Measurements from ENCODE around the gene SLC9A3. TPM values are rescaled to one million over a fixed set of nuclear protein-coding genes. Genes with fewer than 3 reads are reported as not detected.

Gene SLC9A3
- total RNA-seq, 1 donor from 2014 or later, result 1.3 TPM

DNA sequence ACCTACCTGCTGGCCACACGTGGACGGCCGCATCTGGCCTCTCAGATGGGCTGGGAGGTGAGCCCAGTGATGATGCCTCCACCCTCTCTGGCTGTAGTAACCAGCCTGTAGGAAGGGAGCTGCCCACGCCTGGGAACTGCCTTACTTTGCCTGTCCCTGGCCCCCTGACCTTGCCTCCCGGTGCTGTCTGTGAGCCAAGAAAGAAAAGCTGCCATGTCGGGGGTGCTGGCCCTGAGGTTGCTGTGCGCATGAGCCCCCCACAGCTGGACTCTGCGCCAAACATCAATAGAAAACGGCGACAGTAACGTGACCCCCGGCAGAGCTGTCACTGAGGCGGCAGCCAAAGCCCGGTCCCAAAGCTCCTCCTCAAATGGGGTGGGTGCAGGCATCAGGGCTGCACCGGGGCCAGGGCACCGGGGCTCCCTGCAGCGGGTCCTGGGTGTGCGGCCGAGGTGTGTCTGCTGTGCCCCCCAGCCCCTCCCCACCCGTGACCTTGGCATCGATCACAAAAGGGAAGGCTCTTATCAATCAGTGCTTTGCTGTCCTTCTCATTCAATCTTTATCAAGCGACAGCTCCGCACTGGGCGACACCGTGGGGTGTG, 15.3 kb upstream of the SLC9A3 start:
- intact Hi-C loops (cut with micrococcal nuclease), result loop anchor here (5.0 kb wide), 2 partner anchors 73 to 87 kb away; partner anchors contain the start of gene CEP72

DNA sequence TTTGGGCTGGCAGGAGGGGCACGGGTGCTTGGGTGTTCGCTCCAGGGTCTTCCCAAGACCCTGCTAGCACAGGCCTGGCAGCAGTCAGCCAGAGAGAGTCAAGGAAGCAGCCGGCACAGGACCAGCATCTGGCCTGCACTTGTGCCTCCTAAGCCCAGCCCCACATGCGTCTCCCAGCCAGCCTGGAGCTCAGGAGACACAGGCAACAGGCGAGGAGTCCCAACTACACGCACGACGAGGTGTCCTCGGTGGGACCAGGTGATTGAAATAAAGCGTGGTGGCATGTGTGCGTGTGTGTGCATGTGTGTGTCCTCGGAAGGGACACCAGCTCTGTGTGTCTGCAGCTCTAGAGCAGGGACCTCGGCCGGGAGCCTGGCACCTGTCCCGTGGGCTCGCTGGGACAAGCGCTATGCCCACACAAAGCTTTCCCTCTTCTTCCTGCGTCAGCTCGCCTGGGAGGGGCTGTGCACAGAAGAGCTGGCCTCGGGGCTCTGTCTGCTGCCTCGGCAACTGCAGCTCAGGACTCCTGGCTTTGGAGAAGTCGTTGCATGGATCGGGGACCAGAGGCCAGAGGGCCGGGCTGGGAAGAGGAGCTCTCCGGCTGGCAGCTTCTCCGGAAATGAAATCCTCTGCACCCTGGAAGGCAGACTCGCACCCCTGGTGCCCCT, 14.7 kb upstream of the SLC9A3 start:
- intact Hi-C loops (cut with micrococcal nuclease), result no loop called here

DNA sequence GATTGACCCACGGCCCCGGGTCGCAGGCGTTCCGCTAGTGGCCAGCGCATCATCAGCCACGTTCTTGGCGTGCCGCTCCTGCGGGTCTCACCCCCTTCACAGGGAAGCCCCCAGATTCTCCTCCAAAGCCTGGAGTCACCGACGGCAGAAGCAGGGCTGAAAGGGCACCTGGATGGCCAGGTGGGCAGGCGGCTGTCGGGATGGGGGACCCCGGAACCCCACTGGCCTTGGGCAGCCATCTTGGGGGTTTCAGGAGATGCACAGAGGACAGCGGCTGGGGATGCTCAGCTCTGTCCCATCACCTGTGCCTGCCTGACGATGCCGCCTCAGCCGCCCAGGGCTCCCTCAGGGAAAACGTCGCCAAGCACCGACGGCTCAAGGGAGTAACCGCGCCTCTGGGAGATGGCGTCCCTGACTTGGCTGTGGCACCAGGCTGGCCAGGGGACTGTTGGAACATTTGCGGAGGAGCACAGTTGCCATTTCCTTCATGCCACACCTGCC, 14.1 kb upstream of the SLC9A3 start:
- intact Hi-C loops (cut with micrococcal nuclease), result no loop called here

DNA sequence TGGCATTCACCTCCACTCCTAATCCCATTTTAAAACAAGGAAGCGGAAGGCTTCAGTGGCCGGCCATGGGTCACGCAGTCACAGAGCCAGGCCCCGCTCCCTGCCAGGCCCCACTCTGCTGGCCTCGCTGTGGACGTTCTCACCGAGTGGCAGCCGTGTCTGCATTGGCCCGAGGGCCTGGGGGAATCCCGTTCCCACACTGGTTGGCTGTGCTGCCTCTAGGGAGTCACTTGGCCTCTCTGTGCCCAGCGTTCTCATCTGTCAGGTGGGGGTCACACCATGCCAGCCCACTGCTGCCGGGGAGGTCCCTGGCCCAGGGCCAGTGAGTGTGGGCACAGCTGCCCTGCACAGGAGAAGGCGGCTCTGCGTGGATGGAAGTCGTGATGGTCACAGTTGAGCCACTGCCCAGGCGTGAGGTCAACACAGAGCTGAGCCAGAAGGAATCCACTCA, 13.4 kb upstream of the SLC9A3 start:
- intact Hi-C loops (cut with micrococcal nuclease), result no loop called here

DNA sequence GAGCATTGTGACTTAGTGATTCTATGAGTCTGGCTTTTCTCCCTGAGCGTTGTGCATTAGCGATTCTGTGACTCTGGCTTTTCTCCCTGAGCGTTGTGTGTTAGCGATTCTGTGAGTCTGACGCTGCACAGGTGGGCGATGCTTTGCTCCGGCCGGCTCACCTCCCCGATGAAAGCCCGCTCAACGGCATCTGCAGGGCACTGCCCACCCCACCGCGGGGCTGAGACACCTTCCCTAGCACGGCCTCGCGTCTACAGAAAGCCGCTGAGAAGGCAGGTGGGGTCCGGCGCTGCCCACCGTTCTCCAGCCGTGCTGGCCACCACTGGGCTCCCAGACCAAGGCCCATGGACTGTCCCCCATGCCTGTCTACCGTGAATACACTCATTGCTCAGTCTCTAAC, 12.8 kb upstream of the SLC9A3 start:
- intact Hi-C loops (cut with micrococcal nuclease), result no loop called here

DNA sequence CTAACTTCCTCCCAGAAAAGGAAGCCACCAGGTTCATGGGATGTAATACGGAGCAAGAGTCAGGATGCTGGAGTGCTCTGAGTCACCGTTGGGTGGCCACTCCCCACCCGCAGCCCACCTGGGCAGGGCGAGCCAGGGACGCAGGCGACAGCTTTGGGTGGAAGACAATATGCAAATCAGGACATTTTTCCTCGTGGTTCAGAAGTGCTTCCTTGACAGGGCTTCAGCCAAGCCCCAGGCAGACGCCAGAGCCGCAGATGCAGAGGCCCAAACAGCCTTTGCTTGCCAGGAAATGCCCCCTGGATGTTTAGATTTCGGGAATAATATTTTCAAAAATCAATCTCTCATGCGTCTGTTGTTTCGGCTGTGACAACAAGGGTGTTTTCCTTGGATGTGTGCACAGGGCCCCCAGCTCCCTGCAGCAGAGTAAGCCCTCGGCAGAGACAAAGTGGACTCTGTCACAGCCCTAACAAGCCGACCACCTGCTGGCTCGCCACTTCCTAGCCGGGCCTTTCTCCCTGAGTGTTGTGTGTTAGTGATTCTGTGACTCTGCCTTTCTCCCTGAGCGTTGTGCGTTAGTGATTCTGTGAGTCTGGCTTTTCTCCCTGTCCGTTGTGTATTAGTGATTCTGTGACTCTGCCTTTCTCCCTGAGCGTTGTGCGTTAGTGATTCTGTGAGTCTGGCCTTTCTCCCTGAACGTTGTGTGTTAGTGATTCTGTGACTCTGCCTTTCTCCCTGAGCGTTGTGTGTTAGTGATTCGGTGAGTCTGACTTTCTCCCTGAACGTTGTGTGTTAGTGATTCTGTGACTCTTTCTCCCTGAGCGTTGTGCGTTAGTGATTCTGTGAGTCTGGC, 11.8 kb upstream of the SLC9A3 start:
- intact Hi-C loops (cut with micrococcal nuclease), result no loop called here

DNA sequence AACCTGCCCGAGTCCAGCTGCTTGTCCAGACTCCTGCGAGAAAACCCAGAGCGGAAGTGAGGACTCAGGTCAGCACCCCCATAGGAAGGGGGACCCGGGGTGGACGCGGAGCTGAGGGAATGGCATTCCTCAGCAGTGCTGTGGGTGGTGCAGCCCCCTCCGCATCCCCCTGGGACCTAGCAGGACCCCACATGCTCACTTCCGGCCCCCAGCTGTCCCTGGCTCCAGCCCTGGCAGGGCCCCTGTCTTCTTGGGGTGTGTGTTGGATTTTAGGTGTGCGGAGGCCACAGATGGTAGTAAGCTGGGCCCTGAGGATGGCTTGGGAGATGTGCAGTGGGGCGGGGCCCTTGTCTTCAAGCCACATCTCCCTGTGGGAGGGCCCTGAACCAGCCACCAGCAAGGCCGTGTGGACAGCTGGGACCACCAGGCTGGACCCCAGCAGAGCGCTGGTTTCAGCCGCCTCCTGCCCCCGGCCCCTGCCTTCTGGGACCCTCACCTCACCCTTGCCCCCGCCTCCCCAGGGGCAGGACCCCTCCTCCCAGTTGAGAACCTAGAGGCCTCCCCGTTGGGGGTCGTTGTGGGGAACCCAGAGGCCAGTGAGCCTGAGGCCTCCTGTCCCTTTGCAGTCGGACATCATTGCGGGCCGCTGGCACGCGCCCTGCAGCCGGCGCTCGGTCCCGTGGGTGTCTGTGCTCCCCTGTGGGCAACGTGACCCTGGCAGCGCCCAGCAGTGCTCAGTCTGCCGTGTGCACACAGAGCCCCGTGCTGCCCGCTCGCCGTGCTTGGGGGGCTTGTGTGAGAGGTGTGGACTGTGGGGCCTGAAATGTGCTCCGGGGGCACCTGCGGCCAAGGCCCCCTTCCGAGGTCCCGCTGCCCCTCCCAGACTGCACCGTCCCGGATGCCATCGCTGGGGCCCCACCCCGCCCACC, 10.8 kb upstream of the SLC9A3 start:
- intact Hi-C loops (cut with micrococcal nuclease), result no loop called here

DNA sequence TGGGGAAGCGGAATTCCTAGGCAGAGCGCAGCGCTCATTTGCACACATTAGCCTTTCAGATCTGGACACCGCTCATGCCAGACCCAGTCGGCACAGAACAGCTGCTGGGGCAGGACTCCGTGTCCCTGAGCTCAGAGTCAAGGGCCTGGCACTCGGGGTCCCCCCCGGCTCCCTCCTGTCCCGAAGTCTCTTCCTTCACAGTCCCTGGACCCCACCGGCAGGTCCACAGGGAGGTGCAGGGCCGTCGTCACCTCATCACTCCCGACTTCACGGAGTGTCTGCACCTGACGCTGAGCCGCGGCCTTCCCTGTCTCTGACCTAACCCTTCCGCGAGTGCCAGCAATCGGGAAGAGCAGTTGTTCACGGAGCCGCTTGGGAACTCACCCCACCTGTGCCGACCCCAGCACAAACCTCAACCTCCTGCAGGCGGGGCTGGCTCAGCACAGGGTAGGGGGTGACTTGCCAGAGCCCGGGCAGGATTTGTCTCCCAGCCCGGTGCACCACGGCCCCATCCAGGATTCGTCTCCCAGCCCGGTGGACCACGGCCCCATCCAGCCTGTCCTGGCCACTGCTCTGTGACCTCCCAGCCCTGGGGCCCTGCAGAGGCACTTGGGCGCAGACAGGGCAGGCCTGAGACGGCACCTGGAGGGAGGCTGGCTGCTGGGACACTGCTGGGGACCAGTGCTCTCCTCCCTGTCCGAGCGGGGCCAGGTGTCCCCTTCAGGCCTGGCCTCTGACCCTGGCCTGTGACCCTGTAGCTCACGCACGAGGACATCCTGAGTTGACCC, 9.9 kb upstream of the SLC9A3 start:
- intact Hi-C loops (cut with micrococcal nuclease), result no loop called here

DNA sequence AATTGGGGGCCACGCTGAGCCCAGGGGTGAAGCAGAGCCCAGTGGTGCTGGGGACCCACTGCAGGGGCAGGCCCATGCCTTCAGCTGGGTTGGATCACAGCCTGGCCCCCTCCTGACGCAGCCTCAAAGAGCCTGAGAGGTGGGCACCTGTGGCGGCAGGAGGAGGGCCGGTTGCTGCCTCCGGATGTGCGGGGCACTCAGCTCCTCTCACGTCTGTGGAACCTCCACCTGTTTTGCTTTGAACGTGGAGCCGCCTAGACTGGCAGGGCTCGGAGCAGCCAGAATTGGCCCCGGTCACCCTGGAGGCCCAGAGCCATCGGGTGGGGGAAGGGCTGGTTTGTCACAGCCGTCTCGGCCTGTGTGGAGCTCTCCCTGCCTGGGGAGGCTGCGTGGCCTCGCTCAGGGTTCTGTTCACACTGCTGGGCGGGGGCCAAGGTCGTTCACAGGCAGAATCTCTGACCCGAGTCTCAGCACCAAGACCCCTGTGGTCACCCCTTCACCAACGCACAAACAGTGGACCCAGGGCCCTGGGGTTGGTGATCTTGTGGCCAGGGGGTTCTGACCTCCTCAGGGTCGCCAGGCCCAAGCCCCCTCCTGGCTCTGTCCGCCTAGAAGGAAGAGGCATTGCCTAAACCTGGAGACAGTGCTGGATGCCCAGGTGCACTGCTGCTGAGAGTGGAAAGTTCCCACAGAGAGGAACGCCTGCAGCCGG, 9.2 kb upstream of the SLC9A3 start:
- intact Hi-C loops (cut with micrococcal nuclease), result no loop called here

DNA sequence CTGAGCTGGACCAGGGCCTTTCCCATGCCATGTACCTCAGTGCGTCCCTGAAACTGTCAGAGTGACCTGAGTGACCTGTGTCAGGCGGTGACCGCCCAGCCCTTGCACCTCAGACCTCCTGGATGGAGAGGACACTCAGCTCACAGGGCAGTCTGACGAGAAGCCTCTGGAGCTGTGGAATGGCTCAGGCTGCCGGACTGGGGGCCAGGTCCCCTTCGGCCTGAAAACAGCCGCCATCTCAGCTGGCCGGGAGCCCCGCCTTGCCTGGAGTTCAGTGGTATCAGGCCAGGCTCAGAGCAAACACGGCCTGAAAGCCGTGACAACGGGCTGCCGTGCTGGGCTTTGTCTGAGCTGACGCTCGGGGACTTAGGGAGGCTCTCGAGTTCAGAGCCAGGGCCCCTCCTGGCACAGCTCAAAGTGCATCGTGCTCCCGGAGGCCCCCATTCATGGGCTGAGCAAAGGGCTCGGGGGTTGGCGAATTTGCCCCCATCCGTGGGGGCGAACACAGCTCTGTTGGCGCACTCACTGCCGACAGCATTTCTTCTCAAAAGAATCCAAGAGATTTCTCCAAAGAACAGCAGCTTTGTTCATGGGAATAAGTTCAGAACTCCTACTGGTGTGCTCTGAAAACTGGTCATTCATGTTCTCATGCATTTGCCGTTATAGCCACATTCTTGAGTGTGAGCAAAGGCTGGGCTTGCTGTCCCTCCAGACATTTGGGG, 8.4 kb upstream of the SLC9A3 start:
- intact Hi-C loops (cut with micrococcal nuclease), result no loop called here

DNA sequence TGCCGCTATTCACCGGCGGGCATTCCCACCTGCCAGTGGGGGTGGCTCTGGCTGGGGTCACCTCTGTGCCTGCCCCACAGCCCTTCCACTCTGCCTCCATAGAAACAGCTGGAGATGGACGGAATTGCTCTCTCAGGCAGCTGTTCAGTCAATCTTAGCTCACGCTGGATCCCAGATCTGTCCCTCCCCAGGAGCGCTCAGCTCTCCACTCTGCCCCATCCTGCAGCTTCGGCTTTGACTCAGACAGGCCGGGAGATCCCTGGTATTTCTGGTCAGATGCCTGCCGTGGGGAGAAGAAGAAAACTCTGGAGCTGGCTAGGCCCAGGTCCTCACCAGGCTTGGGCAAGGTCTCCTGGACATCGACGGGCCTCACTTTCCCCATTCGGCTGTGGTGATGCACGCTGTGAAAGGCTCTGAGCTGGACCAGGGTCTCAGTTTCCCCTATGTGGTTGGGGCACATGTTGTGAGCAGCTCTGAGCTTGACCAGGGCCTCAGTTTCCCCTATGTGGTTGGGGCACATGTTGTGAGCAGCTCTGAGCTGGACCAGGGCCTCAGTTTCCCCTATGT, 7.6 kb upstream of the SLC9A3 start:
- intact Hi-C loops (cut with micrococcal nuclease), result no loop called here

DNA sequence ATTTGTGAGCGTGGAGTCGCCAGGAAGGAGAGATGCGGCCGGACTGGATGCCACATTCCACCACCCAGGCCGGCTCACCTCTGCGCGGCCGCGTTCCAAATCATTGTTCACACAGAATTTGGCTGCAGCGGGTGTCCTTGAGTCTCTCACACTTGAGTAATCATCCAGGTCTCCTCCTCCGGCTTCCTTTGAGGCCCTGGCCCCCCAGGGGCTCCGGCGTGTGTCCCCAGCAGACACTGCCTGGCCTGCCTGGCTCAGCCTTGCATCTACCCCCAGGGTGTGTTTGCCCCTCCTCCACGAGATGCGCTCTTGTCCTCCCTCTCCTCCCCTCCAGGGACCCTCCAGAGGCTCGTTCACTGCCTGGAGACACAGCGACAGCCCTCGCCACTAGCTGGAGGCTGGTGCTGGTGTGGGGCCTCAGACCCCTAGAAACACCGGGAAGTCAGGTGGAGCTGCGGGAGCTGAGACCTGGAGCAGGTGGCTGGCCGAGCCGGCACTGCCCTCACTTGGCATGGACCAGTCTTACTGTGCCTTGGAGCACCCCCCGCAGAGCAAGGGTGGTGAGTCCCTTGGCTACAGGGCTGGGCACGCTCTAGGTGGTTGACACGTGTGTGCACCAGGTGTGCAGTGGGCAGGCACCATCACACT, 7.0 kb upstream of the SLC9A3 start:
- intact Hi-C loops (cut with micrococcal nuclease), result no loop called here

DNA sequence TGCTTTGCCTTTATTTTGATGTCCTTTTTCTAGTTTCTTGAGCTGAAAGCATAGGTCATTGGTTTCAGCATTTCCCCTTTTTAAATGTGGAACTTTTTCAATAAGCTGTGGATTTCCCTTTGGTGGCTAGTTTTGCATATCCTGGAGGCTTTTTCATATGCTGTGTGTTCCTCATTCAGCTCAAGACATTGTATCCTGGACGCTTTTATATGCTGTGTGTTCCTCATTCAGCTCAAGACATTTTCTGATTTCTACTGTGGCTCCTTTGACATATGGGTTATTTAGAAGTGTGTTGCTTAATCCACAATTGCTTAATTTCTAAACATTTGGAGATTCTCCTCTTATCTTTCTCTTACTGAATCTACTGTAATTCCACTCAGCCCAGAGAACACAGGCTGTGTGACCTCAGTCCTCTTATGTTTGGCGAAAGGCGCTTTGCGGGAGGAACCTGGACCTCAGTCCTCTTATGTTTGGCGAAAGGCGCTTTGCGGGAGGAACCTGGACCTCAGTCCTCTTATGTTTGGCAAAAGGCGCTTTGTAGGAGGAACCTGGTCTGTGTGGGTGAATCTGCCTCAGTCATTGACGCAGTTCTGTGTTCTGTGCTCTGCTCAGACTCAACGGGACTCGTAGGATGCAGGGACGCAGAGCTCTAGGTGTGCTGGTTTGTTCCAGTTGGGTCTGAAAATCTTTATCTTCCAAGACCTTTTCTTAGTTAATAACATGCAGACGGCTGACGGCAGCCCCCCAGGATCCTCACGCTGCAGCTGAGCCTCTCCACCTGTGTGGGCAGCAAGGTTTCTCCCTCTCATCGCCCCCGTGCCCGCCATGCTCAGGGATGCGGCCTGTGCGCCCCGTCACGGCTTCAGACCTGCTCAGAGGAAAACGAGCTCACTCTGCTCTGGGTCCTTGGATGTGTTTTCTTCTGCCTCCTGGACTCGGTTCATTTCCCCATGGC, 6.0 kb upstream of the SLC9A3 start:
- intact Hi-C loops (cut with micrococcal nuclease), result no loop called here

DNA sequence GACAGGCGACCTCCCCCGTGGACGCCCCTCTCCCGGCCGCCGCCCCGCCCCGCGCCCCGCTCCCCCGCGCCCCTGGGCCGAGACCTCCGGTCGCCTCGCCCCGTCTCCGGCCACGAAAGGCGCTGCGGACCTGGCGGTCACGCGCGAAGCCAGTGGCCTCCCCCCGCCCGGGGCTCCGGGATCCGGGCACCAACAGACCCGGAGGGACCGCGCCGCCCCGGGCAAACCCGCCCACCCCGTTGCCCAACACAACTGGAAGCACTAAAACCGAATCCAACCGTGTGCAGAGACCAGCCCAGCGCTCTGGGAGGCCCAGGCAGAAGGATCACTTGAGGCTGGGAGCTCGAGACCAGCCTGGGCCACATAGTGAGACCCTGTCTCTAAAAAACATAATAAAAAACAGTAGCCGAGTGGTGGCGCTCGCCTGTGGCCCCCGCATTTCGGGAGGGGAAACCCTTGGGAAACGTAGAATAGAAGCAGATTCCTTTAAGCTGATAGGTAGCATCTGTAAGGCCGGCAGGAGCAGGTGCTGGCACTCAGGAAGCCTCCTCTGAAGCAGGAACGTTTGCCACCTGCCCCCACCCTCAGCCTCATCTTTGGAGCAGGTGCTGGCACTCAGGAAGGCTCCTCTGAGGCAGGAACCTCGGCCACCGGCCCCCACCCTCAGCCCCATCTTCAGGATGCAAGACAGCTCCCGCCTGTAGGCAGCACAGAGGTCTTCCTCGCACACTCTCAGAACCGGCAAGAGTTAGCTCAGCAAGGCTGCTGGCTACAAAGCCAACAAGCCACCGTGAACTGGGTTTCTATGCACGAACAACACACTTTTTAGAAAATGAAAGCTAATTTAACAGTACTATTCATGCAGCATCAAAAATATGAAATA, 4.6 kb upstream of the SLC9A3 start:
- intact Hi-C loops (cut with micrococcal nuclease), result loop anchor here (1.0 to 5.0 kb wide), 2 partner anchors 83 to 207 kb away; partner anchors contain the start of gene AHRR

Measured in T-helper 1 cell treated with Interleukin-12 subunit alpha and Interleukin-12 subunit beta and Interleukin-4 antibody, amounts not matched to agents 30 ng/mL and 1 ng/mL, for 36 hours (primary cell).